Muscle of back (tissue), 13 donors: ENCODE measurements around the gene MLEC. TPM values are rescaled to one million over a fixed set of nuclear protein-coding genes. Genes with fewer than 3 reads are reported as not detected.
A peak's percentile ranks its signal among the peaks of the same experiment; 100 is the strongest.

Source experiments
- DNase-seq, 3 donors: peaks; one replicate each; pipeline versions ENCODE4 v3.0.0 to v3.0.0-alpha.2; 2013
- long read RNA-seq, 9 donors: transcript quantifications; one replicate each; lab custom pipeline, GENCODE V29; 2026
- polyA plus RNA-seq, 10 donors: library from polyadenylated mRNA; unstranded; fragments of 120-200 nt; gene quantifications; one replicate each; pipeline ENCODE4 v1.2.1, GENCODE V29; 2013; ENCODE audit not compliant: insufficient read length in 10 of 10

Gene MLEC
- polyA plus RNA-seq = 100 to 1,000 TPM in 1 of 10 donors, 10 to 100 TPM in 9; 70.3 to 100 (median 75.3) TPM
- long read RNA-seq, donor 1, full-length matches to known transcripts = 28 of 41 reads
- long read RNA-seq, donor 1, partial matches to known transcripts = 13 of 41 reads
- long read RNA-seq, donor 1, other reads (novel, unspliced or antisense) = 0 of 41 reads
- long read RNA-seq, donor 2, full-length matches to known transcripts = 15 of 21 reads
- long read RNA-seq, donor 2, partial matches to known transcripts = 6 of 21 reads
- long read RNA-seq, donor 2, other reads (novel, unspliced or antisense) = 0 of 21 reads
- long read RNA-seq, donor 3 = 0 reads
- long read RNA-seq, donor 4, full-length matches to known transcripts = 24 of 24 reads
- long read RNA-seq, donor 4, partial matches to known transcripts = 0 of 24 reads
- long read RNA-seq, donor 4, other reads (novel, unspliced or antisense) = 0 of 24 reads
- long read RNA-seq, donor 5, full-length matches to known transcripts = 19 of 31 reads
- long read RNA-seq, donor 5, partial matches to known transcripts = 12 of 31 reads
- long read RNA-seq, donor 5, other reads (novel, unspliced or antisense) = 0 of 31 reads
- long read RNA-seq, donor 6, full-length matches to known transcripts = 32 of 46 reads
- long read RNA-seq, donor 6, partial matches to known transcripts = 14 of 46 reads
- long read RNA-seq, donor 6, other reads (novel, unspliced or antisense) = 0 of 46 reads
- long read RNA-seq, donor 7, full-length matches to known transcripts = 29 of 39 reads
- long read RNA-seq, donor 7, partial matches to known transcripts = 10 of 39 reads
- long read RNA-seq, donor 7, other reads (novel, unspliced or antisense) = 0 of 39 reads
- long read RNA-seq, donor 8, full-length matches to known transcripts = 12 of 30 reads
- long read RNA-seq, donor 8, partial matches to known transcripts = 18 of 30 reads
- long read RNA-seq, donor 8, other reads (novel, unspliced or antisense) = 0 of 30 reads
- long read RNA-seq, donor 9, full-length matches to known transcripts = 5 of 5 reads
- long read RNA-seq, donor 9, partial matches to known transcripts = 0 of 5 reads
- long read RNA-seq, donor 9, other reads (novel, unspliced or antisense) = 0 of 5 reads

GRCh38 chr12:120686690-120687577, at the start of gene MLEC:
Gene MLEC (plus strand): TSS chr12:120687149. CDS start chr12:120687297, 148 bp downstream.
- peak; percentile 98 to 99 (median 98) for DNase-seq

- DNase-seq = no peak
Observed at GRCh38 chr12:120639771-120640721, 46.9 kb upstream of the MLEC start, which contains the start of gene CABP1. Gene CABP1 (plus strand): TSS chr12:120640626. CDS start chr12:120640686, 60 bp downstream.

GRCh38 chr12:120640861-120641833, 45.8 kb upstream of the MLEC start:
- peak in 2 of 3 donors; percentile 55 to 78 for DNase-seq

GRCh38 chr12:120642121-120642520, 44.8 kb upstream of the MLEC start:
- DNase-seq = no peak

- DNase-seq = no peak
Observed at GRCh38 chr12:120642826-120643225, 44.1 kb upstream of the MLEC start.

- DNase-seq = no peak
Observed at GRCh38 chr12:120643574-120643973, 43.4 kb upstream of the MLEC start.

- no peak for DNase-seq
Observed at GRCh38 chr12:120646044-120646443, 40.9 kb upstream of the MLEC start.

- DNase-seq = no peak
Observed at GRCh38 chr12:120647375-120647755, 39.6 kb upstream of the MLEC start.

- DNase-seq = peak in 2 of 3 donors; percentile 21 to 78
Observed at GRCh38 chr12:120649442-120650232, 37.3 kb upstream of the MLEC start.

GRCh38 chr12:120650233-120650690, 36.7 kb upstream of the MLEC start:
- DNase-seq = no peak

GRCh38 chr12:120651821-120652220, 35.1 kb upstream of the MLEC start:
- DNase-seq = no peak

- no peak for DNase-seq
Observed at GRCh38 chr12:120652656-120653435, 34.1 kb upstream of the MLEC start.

- no peak for DNase-seq
Observed at GRCh38 chr12:120653611-120654010, 33.3 kb upstream of the MLEC start.

- no peak for DNase-seq
Observed at GRCh38 chr12:120654656-120655055, 32.3 kb upstream of the MLEC start.

GRCh38 chr12:120656008-120656407, 30.9 kb upstream of the MLEC start:
- DNase-seq = no peak

- no peak for DNase-seq
Observed at GRCh38 chr12:120658286-120659150, 28.4 kb upstream of the MLEC start.
